Spleen (tissue), 7 donors: ENCODE data around the gene NRDE2.

Experiments
- POLR2A ChIP-seq, 3 donors: fragments of 450-650 bp; IDR thresholded peaks; one replicate each; pipeline ENCODE4 v1.5.1; 2017; ENCODE audit warnings: antibody characterized with exemption in 3 of 3, mild to moderate bottlenecking in 1 of 3
- TF ChIP-seq, protein P1 (sequence below), 11 experiments: fragments of 200-600 bp in 7 of 11; fragments of 450-650 bp in 4 of 11; sonication (generic) in 4 of 11; IDR thresholded peaks in 8 of 11; conservative IDR thresholded peaks in 3 of 11; 1 replicate in 7 of 11; 2 replicates in 4 of 11; pipeline versions ENCODE4 v1.4.0 to v1.8.0; 2016 to 2021; ENCODE audit warnings: antibody characterized with exemption in 11 of 11, inconsistent platforms in 4 of 11, mild to moderate bottlenecking in 1 of 11
- donor health status: DM: no; HTN: no; CAD: no; lungs with moderate emphysema.
- donor health status: DM: no; HTN: no; CAD: no.
- donor health status: DM: no; HTN: no; CAD: no.

DNA sequence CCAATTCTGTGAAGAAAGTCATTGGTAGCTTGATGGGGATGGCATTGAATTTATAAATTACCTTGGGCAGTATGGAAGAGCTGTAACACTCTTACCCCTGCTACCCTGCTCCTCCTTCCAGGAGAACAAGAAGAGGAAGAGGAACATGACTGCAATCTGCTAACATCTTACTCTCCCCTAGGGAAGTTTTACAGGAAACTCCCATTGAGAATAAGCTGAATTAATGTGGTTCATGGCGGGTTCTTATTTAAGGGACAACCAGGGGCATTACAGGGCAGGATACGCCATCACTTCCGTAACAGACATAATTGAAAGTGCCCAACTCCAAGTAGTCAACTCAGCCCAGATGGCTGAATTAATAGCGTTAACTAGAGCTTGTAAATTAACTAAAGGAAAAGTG is 84.8 kb downstream of the NRDE2 start:
- TF ChIP-seq, protein P1, sequence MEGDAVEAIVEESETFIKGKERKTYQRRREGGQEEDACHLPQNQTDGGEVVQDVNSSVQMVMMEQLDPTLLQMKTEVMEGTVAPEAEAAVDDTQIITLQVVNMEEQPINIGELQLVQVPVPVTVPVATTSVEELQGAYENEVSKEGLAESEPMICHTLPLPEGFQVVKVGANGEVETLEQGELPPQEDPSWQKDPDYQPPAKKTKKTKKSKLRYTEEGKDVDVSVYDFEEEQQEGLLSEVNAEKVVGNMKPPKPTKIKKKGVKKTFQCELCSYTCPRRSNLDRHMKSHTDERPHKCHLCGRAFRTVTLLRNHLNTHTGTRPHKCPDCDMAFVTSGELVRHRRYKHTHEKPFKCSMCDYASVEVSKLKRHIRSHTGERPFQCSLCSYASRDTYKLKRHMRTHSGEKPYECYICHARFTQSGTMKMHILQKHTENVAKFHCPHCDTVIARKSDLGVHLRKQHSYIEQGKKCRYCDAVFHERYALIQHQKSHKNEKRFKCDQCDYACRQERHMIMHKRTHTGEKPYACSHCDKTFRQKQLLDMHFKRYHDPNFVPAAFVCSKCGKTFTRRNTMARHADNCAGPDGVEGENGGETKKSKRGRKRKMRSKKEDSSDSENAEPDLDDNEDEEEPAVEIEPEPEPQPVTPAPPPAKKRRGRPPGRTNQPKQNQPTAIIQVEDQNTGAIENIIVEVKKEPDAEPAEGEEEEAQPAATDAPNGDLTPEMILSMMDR (IDR thresholded peaks at IDR 0.05 in 8 of 11, conservative IDR thresholded peaks at IDR 0.05 in 3 of 11): no peak
- no peak for TF ChIP-seq POLR2A (IDR thresholded peaks at IDR 0.05)
